Measurements from ENCODE around the gene RBM41.

DNA sequence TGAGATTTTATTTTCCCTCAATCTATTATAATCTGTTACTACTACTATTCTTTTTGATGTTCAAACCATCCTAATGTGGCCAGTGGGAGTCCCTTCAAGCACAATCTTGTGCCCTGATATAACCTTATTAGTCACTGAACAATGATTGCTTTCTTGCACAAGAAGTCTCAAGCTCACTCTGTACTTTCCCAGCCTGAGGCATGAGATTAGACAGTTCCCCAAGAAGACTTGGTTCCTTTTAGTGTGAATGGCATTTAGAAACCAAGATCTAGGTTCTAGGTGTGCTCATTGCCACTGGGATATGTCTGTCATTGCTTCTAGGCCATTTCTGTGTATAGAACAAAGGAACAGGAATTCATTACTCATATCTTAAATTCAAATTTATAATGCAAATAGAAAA, 28.0 kb upstream of the RBM41 start:
- TF ChIP-seq POLR2A (IDR thresholded peaks at IDR 0.05; ENCODE audit: low read length) (no peak), GATA1 (IDR thresholded peaks at IDR 0.05; ENCODE audit: low read depth, low read length) (no peak)
